GM21360 (cell line): Measurements from ENCODE around the gene DLST.

Experiments used
- ATAC-seq: cut with Tn5 transposase; IDR thresholded peaks from one replicate; pipeline ENCODE4 v1.9.1; 2021; ENCODE audit warnings: mild to moderate bottlenecking, moderate library complexity; ENCODE audit not compliant: unreplicated experiment

Gene DLST

GRCh38 chr14:74952697-74953484 lies 71.2 kb downstream of the DLST start:
- ATAC-seq: no peak
